Right lobe of liver (tissue), 6 donors: ENCODE data around the gene EIF2S1. TPM values are rescaled to one million over a fixed set of nuclear protein-coding genes. Genes with fewer than 3 reads are reported as not detected.

Source experiments
- ATAC-seq, 4 donors: fragments of 200-7000 bp; cut with Tn5 transposase; one replicate each; pipeline ENCODE4 v1.9.1; 2020; ENCODE audit warnings: mild to moderate bottlenecking in 4 of 4, moderate library complexity in 4 of 4
- DNase-seq, 3 donors: peaks; one replicate each; pipeline ENCODE4 v3.0.0-alpha.2; 2020
- H3K27ac ChIP-seq, 3 donors: fragments of 200-600 bp; one replicate each; pipeline ENCODE4 v1.8.0; 2022
- H3K27me3 ChIP-seq, 2 donors: fragments of 200-600 bp; one replicate each; pipeline ENCODE4 v1.8.0; 2022
- H3K36me3 ChIP-seq, 4 donors: fragments of 200-600 bp; sonication (generic) in 1 of 4; one replicate each; pipeline versions ENCODE4 v1.5.1 to v1.8.0; 2017 to 2022; ENCODE audit warnings: control low read depth in 1 of 4
- H3K4me1 ChIP-seq, 4 donors: fragments of 200-600 bp; sonication (generic) in 1 of 4; one replicate each; pipeline versions ENCODE4 v1.5.1 to v1.8.0; 2017 to 2022; ENCODE audit warnings: control low read depth in 1 of 4
- H3K4me3 ChIP-seq, 3 donors: fragments of 200-600 bp; one replicate each; pipeline ENCODE4 v1.8.0; 2022
- H3K9me3 ChIP-seq, 4 donors: fragments of 200-600 bp; sonication (generic) in 1 of 4; one replicate each; pipeline versions ENCODE4 v1.5.1 to v1.8.0; 2017 to 2022; ENCODE audit warnings: control low read depth in 1 of 4
- POLR2A ChIP-seq: fragments of 450-650 bp; IDR thresholded peaks from one replicate; pipeline ENCODE4 v1.6.1; 2017; ENCODE audit warnings: antibody characterized with exemption, mild to moderate bottlenecking
- WGBS: methylation state at CpG from one replicate; pipeline ENCODE4 v1.1.6; 2018; ENCODE audit warnings: low coverage, low lambda C conversion rate; ENCODE audit not compliant: insufficient coverage; ENCODE audit errors: missing lambda C conversion rate; 5-methylcytosine and 5-hydroxymethylcytosine counted together
- intact Hi-C, 2 donors: fragments of 100-400 bp; cut with DNase I; formaldehyde crosslinking; loops; one replicate each; pipeline versions ENCODE4 v1.11.2 to v1.14.1; 2022
- total RNA-seq, 6 experiments: library from RNA; depleted of rRNA in 2 of 6; stranded (reverse); fragments of >200 nt in 2 of 6; fragmentation: NEBNext Ultra II Directional in 3 of 6; extraction: Animal tissue kit (Norgen Biotek cat#: 25700) in 3 of 6; gene quantifications; one replicate each; pipeline versions ENCODE4 v1.1.0 to v1.2.4, GENCODE V29; 2016 to 2023
- TF ChIP-seq, protein P1 (sequence below), 4 donors: fragments of 200-600 bp in 3 of 4; fragments of 450-650 bp in 1 of 4; IDR thresholded peaks; one replicate each; pipeline versions ENCODE4 v1.5.1 to v1.8.0; 2016 to 2022; ENCODE audit warnings: antibody characterized with exemption in 4 of 4, mild to moderate bottlenecking in 2 of 4
- donor health status: DM: no; HTN: yes; CAD: no.
- donor health status: DM: no; HTN: no; CAD: no.
- donor health status: DM: no; HTN: no; CAD: no.
- donor health status: DM: no; HTN: yes; CAD: no.
- donor health status: DM: no; HTN: yes; CAD: no.

Gene EIF2S1
- total RNA-seq, 6 experiments from 2014 or later, result 32.8 to 57.8 (median 50.4) TPM

DNA sequence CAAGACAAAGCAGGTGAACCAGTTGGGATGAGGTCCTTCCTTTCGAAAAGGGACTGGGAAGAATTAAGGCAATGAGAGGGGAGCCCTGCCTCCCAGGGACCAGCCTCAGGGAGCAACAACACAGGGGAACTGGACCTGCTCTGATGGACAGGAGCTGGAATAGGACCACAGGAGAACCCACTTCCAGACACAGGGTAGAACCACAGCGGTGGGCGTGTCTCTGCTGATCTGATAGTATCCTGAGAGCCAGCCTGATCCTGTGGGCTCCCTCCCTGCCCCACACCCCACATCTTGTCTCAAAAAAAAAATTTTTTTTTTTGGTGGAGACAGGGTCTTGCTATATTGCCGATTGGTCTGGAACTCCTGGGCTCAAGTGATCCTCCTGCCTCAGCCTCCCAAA lies 65.5 kb downstream of the EIF2S1 start:
- ATAC-seq (no peak), DNase-seq (no peak)
- no peaks in the 10 kb centered on the region for H3K9me3 ChIP-seq
- H3K27me3 ChIP-seq, result no peaks in the 10 kb centered on the region
- H3K4me3 ChIP-seq, result no peak overlapping the region
- H3K27ac ChIP-seq, result no peak overlapping the region
- no peaks in the 10 kb centered on the region for H3K4me1 ChIP-seq
- H3K36me3 ChIP-seq, result no peaks in the 10 kb centered on the region
- 43% methylated on average over 2 of the region's 4 CpGs for WGBS
- intact Hi-C loops, result loop anchor here (5.0 to 10.0 kb wide), 2 partner anchors 147 to 149 kb away; no protein-coding TSS in a partner anchor
- TF ChIP-seq POLR2A, result no peak
- TF ChIP-seq, protein P1, sequence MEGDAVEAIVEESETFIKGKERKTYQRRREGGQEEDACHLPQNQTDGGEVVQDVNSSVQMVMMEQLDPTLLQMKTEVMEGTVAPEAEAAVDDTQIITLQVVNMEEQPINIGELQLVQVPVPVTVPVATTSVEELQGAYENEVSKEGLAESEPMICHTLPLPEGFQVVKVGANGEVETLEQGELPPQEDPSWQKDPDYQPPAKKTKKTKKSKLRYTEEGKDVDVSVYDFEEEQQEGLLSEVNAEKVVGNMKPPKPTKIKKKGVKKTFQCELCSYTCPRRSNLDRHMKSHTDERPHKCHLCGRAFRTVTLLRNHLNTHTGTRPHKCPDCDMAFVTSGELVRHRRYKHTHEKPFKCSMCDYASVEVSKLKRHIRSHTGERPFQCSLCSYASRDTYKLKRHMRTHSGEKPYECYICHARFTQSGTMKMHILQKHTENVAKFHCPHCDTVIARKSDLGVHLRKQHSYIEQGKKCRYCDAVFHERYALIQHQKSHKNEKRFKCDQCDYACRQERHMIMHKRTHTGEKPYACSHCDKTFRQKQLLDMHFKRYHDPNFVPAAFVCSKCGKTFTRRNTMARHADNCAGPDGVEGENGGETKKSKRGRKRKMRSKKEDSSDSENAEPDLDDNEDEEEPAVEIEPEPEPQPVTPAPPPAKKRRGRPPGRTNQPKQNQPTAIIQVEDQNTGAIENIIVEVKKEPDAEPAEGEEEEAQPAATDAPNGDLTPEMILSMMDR (IDR thresholded peaks at IDR 0.05), result no peak

DNA sequence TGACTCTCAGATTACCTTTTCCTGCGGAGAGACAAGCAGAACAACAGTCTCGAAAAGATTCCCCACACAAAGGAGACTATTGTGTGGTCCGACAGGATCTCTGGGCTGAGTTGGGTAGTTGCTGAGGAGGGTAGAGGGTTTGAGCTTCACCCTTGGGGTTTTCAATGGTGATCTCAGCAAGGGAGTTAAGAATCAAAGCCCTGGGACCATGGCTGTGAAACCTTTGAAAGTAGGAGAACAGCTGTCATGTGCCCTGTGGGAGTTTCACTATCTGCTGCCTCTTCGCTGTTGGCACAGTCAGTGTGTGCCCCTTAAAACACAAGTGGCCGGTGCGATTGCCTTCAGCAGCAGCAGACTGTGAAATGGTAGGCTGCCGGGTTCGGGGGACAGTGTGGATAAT lies 66.0 kb downstream of the EIF2S1 start:
- ATAC-seq (no peak), DNase-seq (no peak)
- Histone ChIP-seq H3K4me1 (no peaks in the 10 kb centered on the region), H3K36me3 (no peaks in the 10 kb centered on the region), H3K27me3 (no peaks in the 10 kb centered on the region), H3K9me3 (no peaks in the 10 kb centered on the region), H3K27ac (no peak overlapping the region), H3K4me3 (no peak overlapping the region)
- no peak for TF ChIP-seq POLR2A
- TF ChIP-seq, protein P1 (IDR thresholded peaks at IDR 0.05), result no peak
- 77% methylated on average over 7 of the region's 8 CpGs for WGBS
- intact Hi-C loops, result loop anchor here (5.0 to 10.0 kb wide), 2 partner anchors 146 to 149 kb away; no protein-coding TSS in a partner anchor

DNA sequence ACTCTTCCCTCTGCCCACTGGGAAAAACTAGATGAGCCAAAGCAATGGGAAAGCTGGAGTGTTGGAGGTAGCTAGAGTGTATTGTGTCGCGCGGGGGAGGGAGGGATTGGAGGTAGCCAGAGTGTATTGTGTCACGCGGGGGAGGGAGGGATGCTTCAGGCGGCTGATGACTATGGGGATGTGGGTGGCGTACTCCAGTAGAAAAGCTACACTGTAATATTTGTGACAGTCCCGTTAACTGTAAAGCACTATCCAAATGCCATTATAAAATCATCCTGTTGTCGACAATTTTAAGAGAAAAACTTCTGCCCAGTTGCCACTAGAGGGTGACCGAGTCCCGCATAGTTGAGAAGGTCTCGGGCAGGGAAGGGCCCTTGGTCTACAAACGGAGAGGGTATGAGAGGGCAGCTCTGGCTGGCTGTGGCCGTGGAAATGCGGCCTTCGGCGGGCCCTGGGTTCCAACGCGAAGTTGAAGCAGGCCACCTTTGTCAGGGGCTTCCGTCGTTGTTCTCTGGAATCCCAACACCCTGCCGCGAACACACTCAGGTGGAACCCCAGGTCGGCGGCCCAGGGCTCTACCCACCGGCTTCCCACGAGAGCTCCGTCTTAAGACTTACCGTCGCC lies 67.0 kb downstream of the EIF2S1 start:
- Histone ChIP-seq H3K27ac (no peak overlapping the region), H3K4me3 (no peak overlapping the region), H3K9me3 (no peaks in the 10 kb centered on the region), H3K36me3 (no peaks in the 10 kb centered on the region), H3K4me1 (no peaks in the 10 kb centered on the region), H3K27me3 (no peaks in the 10 kb centered on the region)
- 29% methylated on average over 17 of the region's 30 CpGs for WGBS
- peak; percentile 68 to 73 (median 69) for DNase-seq
- peak; percentile 91 to 95 (median 93) for ATAC-seq
- TF ChIP-seq, protein P1 (IDR thresholded peaks at IDR 0.05), result peak; percentile 72 to 78 (median 74)
- TF ChIP-seq POLR2A, result no peak
- intact Hi-C loops, result loop anchor here (5.0 to 10.0 kb wide), 2 partner anchors 145 to 148 kb away; no protein-coding TSS in a partner anchor

DNA sequence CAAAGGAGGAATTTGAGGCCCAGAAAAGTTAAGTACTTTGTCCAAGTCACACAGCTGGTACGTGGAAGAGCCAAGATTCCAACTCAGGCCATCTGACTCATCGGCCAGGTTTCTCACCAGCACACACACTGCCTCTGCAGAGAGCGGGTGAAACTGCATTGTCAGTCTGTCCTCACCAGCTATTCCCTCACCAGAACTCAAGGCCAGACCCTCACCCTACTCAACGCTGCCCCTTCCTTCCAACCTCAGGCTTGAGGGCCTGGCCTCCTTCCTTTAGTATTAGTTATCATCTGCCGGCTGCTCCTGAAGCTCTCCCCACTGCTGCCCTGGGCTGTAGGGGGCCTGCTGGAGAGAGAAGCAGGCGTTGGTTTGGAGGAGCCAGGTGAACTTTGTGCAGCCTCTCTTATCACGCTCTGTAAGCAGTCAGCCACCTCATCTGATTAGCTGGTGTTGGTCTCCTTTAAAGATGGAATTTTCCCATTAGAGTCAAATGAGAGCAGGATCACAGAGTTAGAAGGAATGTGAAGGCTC lies 68.4 kb downstream of the EIF2S1 start:
- H3K4me3 ChIP-seq, result no peak overlapping the region
- peak in 2 of 4 donors; percentile 19 to 48 for ATAC-seq
- H3K4me1 ChIP-seq, result no peaks in the 10 kb centered on the region
- intact Hi-C loops, result loop anchor here (5.0 to 10.0 kb wide), 2 partner anchors 144 to 146 kb away; no protein-coding TSS in a partner anchor
- H3K36me3 ChIP-seq, result no peaks in the 10 kb centered on the region
- H3K9me3 ChIP-seq, result no peaks in the 10 kb centered on the region
- TF ChIP-seq, protein P1 (IDR thresholded peaks at IDR 0.05), result no peak
- no peak for TF ChIP-seq POLR2A
- 49% methylated on average over 4 of the region's 7 CpGs for WGBS
- no peaks in the 10 kb centered on the region for H3K27me3 ChIP-seq
- no peak for DNase-seq
- H3K27ac ChIP-seq, result no peak overlapping the region
